ENCODE data around the gene FGF14.

DNA sequence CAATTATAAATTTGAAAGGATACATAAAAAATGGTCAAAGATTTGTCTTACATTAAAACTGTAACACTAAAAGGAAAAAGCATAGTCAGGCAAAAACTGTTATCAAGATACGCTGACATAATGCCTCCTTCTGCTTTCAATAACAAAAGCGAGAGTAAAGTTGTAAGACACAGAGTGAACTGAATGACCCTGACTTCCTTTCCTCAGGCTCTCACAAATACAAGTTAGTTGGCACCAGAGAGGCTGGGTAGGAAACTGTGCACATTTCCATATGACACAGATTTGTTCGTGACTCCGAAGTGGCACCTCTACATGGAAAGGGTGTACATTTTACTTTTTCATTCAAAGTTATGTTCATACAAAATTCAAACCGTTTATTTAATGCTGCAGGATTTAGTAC lies 15.4 kb downstream of the FGF14 start:
- TF ChIP-seq, protein P1, sequence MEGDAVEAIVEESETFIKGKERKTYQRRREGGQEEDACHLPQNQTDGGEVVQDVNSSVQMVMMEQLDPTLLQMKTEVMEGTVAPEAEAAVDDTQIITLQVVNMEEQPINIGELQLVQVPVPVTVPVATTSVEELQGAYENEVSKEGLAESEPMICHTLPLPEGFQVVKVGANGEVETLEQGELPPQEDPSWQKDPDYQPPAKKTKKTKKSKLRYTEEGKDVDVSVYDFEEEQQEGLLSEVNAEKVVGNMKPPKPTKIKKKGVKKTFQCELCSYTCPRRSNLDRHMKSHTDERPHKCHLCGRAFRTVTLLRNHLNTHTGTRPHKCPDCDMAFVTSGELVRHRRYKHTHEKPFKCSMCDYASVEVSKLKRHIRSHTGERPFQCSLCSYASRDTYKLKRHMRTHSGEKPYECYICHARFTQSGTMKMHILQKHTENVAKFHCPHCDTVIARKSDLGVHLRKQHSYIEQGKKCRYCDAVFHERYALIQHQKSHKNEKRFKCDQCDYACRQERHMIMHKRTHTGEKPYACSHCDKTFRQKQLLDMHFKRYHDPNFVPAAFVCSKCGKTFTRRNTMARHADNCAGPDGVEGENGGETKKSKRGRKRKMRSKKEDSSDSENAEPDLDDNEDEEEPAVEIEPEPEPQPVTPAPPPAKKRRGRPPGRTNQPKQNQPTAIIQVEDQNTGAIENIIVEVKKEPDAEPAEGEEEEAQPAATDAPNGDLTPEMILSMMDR (IDR thresholded peaks at IDR 0.05; ENCODE audit: insufficient read depth, low read length, poor library complexity, severe bottlenecking) = no peak
- no peak for TF ChIP-seq EZH2phosphoT487 (conservative IDR thresholded peaks at IDR 0.05; ENCODE audit: low read length)
